Transverse colon (tissue), 3 donors: ENCODE results near the gene SETD4.

ENCODE experiments used
- CTCF ChIP-seq, 5 experiments: fragments of 200-600 bp in 3 of 5; fragments of 450-650 bp in 2 of 5; sonication (generic) in 3 of 5; IDR thresholded peaks; 1 replicate in 2 of 5; 2 replicates in 3 of 5; pipeline ENCODE4 v1.5.1; 2016 to 2017; ENCODE audit warnings: antibody characterized with exemption in 5 of 5, inconsistent platforms in 3 of 5, mild to moderate bottlenecking in 2 of 5, moderate library complexity in 1 of 5
- POLR2A ChIP-seq: fragments of 450-650 bp; IDR thresholded peaks from one replicate; pipeline ENCODE4 v1.6.1; 2016; ENCODE audit warnings: antibody characterized with exemption, mild to moderate bottlenecking, moderate library complexity

GRCh38 chr21:36073181-36073580 lies 12.9 kb upstream of the SETD4 start:
- TF ChIP-seq POLR2A (no peak), CTCF (IDR thresholded peaks at IDR 0.05) (no peak)
